Measurements from ENCODE around the gene LZTS3. TPM values are rescaled to one million over a fixed set of nuclear protein-coding genes. Genes with fewer than 3 reads are reported as not detected.

Gene LZTS3
- total and polyA plus RNA-seq, 10 of the 15 experiments (the other 5 are each of a cell fraction or from before 2014, with no cell fraction given) = 0.03 to 0.90 (median 0.22) TPM

DNA sequence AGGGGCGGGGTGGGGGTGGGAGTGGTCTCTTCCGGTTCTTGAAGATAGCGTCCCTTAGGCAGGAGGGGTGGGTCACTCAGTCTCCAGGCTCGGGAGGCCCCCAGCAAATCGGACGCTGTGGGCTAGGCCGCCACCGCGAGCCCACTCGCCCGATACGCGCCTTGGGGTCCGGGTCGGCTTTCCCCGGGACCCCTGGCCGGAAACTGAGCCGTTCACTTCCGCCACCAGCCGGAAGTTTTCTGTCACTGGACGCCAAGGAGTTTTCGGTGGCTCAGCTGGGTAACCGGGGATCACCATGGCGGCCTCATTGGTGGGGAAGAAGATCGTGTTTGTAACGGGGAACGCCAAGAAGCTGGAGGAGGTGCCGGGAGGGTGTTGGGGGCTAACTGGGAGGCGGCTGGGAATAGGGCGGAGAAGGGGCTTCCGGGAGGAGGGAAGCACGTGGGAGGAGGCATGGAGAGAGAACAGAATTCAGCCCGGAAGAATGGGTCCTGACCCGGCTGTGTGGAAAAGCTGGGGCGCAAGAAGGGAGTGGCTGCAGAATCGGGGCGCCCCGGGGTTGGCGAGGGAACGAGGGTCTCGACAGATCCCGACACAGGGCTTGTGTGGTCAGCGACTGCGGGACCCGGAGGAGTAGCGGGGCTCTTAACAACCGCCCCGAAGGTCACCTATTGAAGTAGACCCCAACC, 36.1 kb upstream of the LZTS3 start, which contains the start of gene ITPA (continued):
- peak; percentile 60; the same call in 1 of the 2 replicates for TF ChIP-seq TAF1 (IDR thresholded peaks at IDR 0.05; ENCODE audit: borderline replicate concordance, low read depth, low read length)
- TF ChIP-seq, protein P1, sequence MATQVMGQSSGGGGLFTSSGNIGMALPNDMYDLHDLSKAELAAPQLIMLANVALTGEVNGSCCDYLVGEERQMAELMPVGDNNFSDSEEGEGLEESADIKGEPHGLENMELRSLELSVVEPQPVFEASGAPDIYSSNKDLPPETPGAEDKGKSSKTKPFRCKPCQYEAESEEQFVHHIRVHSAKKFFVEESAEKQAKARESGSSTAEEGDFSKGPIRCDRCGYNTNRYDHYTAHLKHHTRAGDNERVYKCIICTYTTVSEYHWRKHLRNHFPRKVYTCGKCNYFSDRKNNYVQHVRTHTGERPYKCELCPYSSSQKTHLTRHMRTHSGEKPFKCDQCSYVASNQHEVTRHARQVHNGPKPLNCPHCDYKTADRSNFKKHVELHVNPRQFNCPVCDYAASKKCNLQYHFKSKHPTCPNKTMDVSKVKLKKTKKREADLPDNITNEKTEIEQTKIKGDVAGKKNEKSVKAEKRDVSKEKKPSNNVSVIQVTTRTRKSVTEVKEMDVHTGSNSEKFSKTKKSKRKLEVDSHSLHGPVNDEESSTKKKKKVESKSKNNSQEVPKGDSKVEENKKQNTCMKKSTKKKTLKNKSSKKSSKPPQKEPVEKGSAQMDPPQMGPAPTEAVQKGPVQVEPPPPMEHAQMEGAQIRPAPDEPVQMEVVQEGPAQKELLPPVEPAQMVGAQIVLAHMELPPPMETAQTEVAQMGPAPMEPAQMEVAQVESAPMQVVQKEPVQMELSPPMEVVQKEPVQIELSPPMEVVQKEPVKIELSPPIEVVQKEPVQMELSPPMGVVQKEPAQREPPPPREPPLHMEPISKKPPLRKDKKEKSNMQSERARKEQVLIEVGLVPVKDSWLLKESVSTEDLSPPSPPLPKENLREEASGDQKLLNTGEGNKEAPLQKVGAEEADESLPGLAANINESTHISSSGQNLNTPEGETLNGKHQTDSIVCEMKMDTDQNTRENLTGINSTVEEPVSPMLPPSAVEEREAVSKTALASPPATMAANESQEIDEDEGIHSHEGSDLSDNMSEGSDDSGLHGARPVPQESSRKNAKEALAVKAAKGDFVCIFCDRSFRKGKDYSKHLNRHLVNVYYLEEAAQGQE (IDR thresholded peaks at IDR 0.05; ENCODE audit: low read depth, low read length) = no peak
- TF ChIP-seq ZNF622 (IDR thresholded peaks at IDR 0.05) = no peak
- no peak for TF ChIP-seq KLF5 (IDR thresholded peaks at IDR 0.05; ENCODE audit: partially characterized antibody)
- peak; percentile 78; the same call in 1 of the 2 replicates for TF ChIP-seq PML (IDR thresholded peaks at IDR 0.05; ENCODE audit: low read length)
- TF ChIP-seq, protein P2, sequence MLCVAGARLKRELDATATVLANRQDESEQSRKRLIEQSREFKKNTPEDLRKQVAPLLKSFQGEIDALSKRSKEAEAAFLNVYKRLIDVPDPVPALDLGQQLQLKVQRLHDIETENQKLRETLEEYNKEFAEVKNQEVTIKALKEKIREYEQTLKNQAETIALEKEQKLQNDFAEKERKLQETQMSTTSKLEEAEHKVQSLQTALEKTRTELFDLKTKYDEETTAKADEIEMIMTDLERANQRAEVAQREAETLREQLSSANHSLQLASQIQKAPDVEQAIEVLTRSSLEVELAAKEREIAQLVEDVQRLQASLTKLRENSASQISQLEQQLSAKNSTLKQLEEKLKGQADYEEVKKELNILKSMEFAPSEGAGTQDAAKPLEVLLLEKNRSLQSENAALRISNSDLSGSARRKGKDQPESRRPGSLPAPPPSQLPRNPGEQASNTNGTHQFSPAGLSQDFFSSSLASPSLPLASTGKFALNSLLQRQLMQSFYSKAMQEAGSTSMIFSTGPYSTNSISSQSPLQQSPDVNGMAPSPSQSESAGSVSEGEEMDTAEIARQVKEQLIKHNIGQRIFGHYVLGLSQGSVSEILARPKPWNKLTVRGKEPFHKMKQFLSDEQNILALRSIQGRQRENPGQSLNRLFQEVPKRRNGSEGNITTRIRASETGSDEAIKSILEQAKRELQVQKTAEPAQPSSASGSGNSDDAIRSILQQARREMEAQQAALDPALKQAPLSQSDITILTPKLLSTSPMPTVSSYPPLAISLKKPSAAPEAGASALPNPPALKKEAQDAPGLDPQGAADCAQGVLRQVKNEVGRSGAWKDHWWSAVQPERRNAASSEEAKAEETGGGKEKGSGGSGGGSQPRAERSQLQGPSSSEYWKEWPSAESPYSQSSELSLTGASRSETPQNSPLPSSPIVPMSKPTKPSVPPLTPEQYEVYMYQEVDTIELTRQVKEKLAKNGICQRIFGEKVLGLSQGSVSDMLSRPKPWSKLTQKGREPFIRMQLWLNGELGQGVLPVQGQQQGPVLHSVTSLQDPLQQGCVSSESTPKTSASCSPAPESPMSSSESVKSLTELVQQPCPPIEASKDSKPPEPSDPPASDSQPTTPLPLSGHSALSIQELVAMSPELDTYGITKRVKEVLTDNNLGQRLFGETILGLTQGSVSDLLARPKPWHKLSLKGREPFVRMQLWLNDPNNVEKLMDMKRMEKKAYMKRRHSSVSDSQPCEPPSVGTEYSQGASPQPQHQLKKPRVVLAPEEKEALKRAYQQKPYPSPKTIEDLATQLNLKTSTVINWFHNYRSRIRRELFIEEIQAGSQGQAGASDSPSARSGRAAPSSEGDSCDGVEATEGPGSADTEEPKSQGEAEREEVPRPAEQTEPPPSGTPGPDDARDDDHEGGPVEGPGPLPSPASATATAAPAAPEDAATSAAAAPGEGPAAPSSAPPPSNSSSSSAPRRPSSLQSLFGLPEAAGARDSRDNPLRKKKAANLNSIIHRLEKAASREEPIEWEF (IDR thresholded peaks at IDR 0.05; ENCODE audit: insufficient replicate concordance, low read depth, low read length) = no peak
- peak; percentile 36; the same call in 1 of the 2 replicates for TF ChIP-seq HCFC1 (IDR thresholded peaks at IDR 0.05; ENCODE audit: low read length)
- peak; percentile 68 for TF ChIP-seq RAD51 (IDR thresholded peaks at IDR 0.05)
- TF ChIP-seq JUNB (IDR thresholded peaks at IDR 0.05) = no peak
- TF ChIP-seq, protein P3, sequence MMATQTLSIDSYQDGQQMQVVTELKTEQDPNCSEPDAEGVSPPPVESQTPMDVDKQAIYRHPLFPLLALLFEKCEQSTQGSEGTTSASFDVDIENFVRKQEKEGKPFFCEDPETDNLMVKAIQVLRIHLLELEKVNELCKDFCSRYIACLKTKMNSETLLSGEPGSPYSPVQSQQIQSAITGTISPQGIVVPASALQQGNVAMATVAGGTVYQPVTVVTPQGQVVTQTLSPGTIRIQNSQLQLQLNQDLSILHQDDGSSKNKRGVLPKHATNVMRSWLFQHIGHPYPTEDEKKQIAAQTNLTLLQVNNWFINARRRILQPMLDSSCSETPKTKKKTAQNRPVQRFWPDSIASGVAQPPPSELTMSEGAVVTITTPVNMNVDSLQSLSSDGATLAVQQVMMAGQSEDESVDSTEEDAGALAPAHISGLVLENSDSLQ (IDR thresholded peaks at IDR 0.05) = 0 out of 2 replicates have a peak, but pooled peaks have one; percentile 26
- TF ChIP-seq, protein P4, sequence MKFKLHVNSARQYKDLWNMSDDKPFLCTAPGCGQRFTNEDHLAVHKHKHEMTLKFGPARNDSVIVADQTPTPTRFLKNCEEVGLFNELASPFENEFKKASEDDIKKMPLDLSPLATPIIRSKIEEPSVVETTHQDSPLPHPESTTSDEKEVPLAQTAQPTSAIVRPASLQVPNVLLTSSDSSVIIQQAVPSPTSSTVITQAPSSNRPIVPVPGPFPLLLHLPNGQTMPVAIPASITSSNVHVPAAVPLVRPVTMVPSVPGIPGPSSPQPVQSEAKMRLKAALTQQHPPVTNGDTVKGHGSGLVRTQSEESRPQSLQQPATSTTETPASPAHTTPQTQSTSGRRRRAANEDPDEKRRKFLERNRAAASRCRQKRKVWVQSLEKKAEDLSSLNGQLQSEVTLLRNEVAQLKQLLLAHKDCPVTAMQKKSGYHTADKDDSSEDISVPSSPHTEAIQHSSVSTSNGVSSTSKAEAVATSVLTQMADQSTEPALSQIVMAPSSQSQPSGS (IDR thresholded peaks at IDR 0.05; ENCODE audit: low read length) = no peak
- TF ChIP-seq EZH2 (IDR thresholded peaks at IDR 0.05; ENCODE audit: borderline replicate concordance, control insufficient read depth, low read depth, low read length) = no peak
- TF ChIP-seq GATAD2B (conservative IDR thresholded peaks at IDR 0.05; ENCODE audit: low read depth) = peak; percentile 70
- no peak for TF ChIP-seq EP300 (IDR thresholded peaks at IDR 0.05; ENCODE audit: borderline replicate concordance in 1 of 2, control insufficient read depth in 1 of 2, low read depth in 2 of 2, low read length in 2 of 2)
- TF ChIP-seq ZNF274 (IDR thresholded peaks at IDR 0.05; ENCODE audit: insufficient read depth, insufficient read length) = no peak
